WTC11 (cell line): ENCODE measurements around the gene SH3BP2. TPM values are rescaled to one million over a fixed set of nuclear protein-coding genes. Genes with fewer than 3 reads are reported as not detected.

Source experiments
- ATAC-seq: fragments of 200-7000 bp; cut with Tn5 transposase; 2 replicates; pipeline ENCODE4 v1.10.0; 2021; ENCODE audit warnings: mild to moderate bottlenecking, moderate library complexity
- CTCF ChIA-PET: fragments of 300-600 bp; sonication (Branson Sonifier 250); formaldehyde crosslinking; loops from one replicate; lab custom pipeline; 2021; ENCODE audit warnings: antibody characterized with exemption; lab: Charles Lee
- POLR2A ChIA-PET: fragments of 350-600 bp; sonication (Branson Sonifier 250); formaldehyde crosslinking; loops from one replicate; lab custom pipeline; 2021; ENCODE audit warnings: antibody characterized with exemption; lab: Charles Lee
- DNase-seq: peaks from one replicate; pipeline ENCODE4 v3.0.0; 2021; ENCODE audit warnings: low spot score
- H3K27ac Mint-ChIP-seq: 2 replicates; pipeline ENCODE4 v1.8.0; 2021; ENCODE audit warnings: mixed read lengths
- H3K27me3 Mint-ChIP-seq: 2 replicates; pipeline ENCODE4 v1.8.0; 2021; ENCODE audit warnings: low read depth, mild to moderate bottlenecking, moderate library complexity, mixed read lengths
- H3K36me3 Mint-ChIP-seq: 2 replicates; pipeline ENCODE4 v1.8.0; 2021; ENCODE audit warnings: mixed read lengths
- H3K4me1 Mint-ChIP-seq: 2 replicates; pipeline ENCODE4 v1.8.0; 2022; ENCODE audit warnings: mixed read lengths
- H3K4me3 Mint-ChIP-seq: 2 replicates; pipeline ENCODE4 v1.8.0; 2021; ENCODE audit warnings: mild to moderate bottlenecking, moderate library complexity, mixed read lengths
- H3K9me3 Mint-ChIP-seq: 2 replicates; pipeline ENCODE4 v1.8.0; 2021; ENCODE audit warnings: mixed read lengths
- CBFB ChIP-seq: sonication (generic); formaldehyde crosslinking; IDR thresholded peaks from 2 replicates; pipeline ENCODE4 v1.8.1; 2022; ENCODE audit warnings: mild to moderate bottlenecking, low read depth, missing genetic modification reagents
- FOXK1 ChIP-seq: sonication (generic); formaldehyde crosslinking; IDR thresholded peaks from 2 replicates; pipeline ENCODE4 v1.8.0; 2022; ENCODE audit warnings: mild to moderate bottlenecking, moderate library complexity, missing genetic modification reagents
- IRF2 ChIP-seq: sonication (generic); formaldehyde crosslinking; IDR thresholded peaks from 2 replicates; pipeline ENCODE4 v1.8.0; 2022; ENCODE audit warnings: low read depth, missing genetic modification reagents, borderline replicate concordance
- NR1H2 ChIP-seq: sonication (generic); formaldehyde crosslinking; IDR thresholded peaks from 2 replicates; pipeline ENCODE4 v1.9.0; 2021; ENCODE audit warnings: mild to moderate bottlenecking, moderate library complexity, missing genetic modification reagents
- PRRX2 ChIP-seq: fragments of 250-450 bp; sonication (Bioruptor Pico); IDR thresholded peaks from 2 replicates; pipeline ENCODE4 v1.8.0; 2021; ENCODE audit warnings: mild to moderate bottlenecking
- TEAD4 ChIP-seq: sonication (generic); formaldehyde crosslinking; IDR thresholded peaks from 2 replicates; pipeline ENCODE4 v1.8.0; 2022; ENCODE audit warnings: mild to moderate bottlenecking, missing genetic modification reagents
- ZNF317 ChIP-seq: sonication (generic); formaldehyde crosslinking; IDR thresholded peaks from 2 replicates; pipeline ENCODE4 v1.8.1; 2023; ENCODE audit warnings: low read depth, mild to moderate bottlenecking, moderate library complexity, missing genetic modification reagents, borderline replicate concordance
- total RNA-seq: library from RNA; stranded (reverse); gene quantifications from 3 replicates; pipeline ENCODE4 v1.2.3, GENCODE V29; 2021
- TF ChIP-seq, protein P1 (sequence below): sonication (generic); formaldehyde crosslinking; IDR thresholded peaks from 2 replicates; pipeline ENCODE4 v1.8.1; 2023; ENCODE audit warnings: mild to moderate bottlenecking, moderate library complexity, missing genetic modification reagents
- TF ChIP-seq, protein P2 (sequence below): sonication (generic); formaldehyde crosslinking; IDR thresholded peaks from 2 replicates; pipeline ENCODE4 v1.8.0; 2022; ENCODE audit warnings: mild to moderate bottlenecking, missing genetic modification reagents
- TF ChIP-seq, protein P3 (sequence below): sonication (generic); formaldehyde crosslinking; IDR thresholded peaks from 2 replicates; pipeline ENCODE4 v1.8.0; 2023; ENCODE audit warnings: missing genetic modification reagents, mild to moderate bottlenecking, borderline replicate concordance
- TF ChIP-seq, protein P4 (sequence below): sonication (generic); formaldehyde crosslinking; IDR thresholded peaks from 2 replicates; pipeline ENCODE4 v1.8.0; 2022; ENCODE audit warnings: mild to moderate bottlenecking, missing genetic modification reagents
- TF ChIP-seq, protein P5 (sequence below): sonication (generic); formaldehyde crosslinking; IDR thresholded peaks from 2 replicates; pipeline ENCODE4 v1.8.1; 2022; ENCODE audit warnings: low read depth, missing genetic modification reagents, borderline replicate concordance
- TF ChIP-seq, protein P6 (sequence below): sonication (generic); formaldehyde crosslinking; IDR thresholded peaks from 2 replicates; pipeline ENCODE4 v1.8.1; 2023; ENCODE audit warnings: mild to moderate bottlenecking, missing genetic modification reagents, borderline replicate concordance

SH3BP2 gene
- total RNA-seq, 1 experiment from 2014 or later = 49.1 TPM

DNA sequence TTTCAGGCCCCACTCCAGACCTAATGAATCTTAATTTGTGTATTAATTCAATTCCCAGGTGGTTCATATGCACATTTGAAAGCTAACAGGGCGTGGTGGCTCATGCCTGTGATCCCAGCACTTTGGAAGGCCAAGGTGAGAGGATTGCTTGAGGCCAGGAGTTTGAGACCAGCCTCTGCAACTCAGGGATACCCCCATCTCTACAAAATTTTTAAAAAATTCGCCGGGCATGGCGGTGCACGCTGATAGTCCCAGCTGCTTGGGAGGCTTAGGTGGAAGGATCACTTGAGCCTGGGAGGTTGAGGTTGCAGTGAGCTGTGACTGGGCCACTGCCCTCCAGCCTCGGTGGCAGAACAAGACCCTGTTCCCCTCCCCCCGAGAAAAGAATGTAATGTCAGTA lies 82.0 kb downstream of the SH3BP2 start (continued):
- TF ChIP-seq, protein P1, sequence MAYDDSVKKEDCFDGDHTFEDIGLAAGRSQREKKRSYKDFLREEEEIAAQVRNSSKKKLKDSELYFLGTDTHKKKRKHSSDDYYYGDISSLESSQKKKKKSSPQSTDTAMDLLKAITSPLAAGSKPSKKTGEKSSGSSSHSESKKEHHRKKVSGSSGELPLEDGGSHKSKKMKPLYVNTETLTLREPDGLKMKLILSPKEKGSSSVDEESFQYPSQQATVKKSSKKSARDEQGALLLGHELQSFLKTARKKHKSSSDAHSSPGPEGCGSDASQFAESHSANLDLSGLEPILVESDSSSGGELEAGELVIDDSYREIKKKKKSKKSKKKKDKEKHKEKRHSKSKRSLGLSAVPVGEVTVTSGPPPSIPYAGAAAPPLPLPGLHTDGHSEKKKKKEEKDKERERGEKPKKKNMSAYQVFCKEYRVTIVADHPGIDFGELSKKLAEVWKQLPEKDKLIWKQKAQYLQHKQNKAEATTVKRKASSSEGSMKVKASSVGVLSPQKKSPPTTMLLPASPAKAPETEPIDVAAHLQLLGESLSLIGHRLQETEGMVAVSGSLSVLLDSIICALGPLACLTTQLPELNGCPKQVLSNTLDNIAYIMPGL = no peak

DNA sequence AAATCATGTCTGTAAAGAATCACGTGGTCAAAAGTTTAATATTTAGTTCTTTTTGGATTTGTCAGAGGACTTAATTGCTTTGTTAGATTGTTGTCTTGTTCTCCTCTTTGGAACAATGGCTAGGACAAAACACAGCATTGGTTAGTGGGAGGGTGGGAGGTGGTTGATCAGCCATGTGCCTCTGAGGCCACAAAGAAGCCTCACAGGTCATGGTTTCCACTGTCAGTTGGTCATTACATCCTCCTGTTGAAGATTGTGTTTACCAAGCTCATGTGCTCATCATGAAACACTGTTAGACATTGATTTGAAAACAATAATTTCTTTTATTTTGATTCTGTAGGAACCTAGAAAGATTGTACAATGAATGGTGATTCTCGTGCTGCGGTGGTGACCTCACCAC lies 82.7 kb downstream of the SH3BP2 start:
- no peak for DNase-seq
- Mint-ChIP-seq H3K27me3 (no peaks in the 10 kb centered on the region), H3K27ac (peak overlapping the region; percentile 30; the same call in 1 of the 2 replicates), H3K4me1 (peaks cover 18% of the 10 kb centered on the region), H3K36me3 (peaks cover 32% of the 10 kb centered on the region), H3K4me3 (no peak overlapping the region), H3K9me3 (peaks cover 3% of the 10 kb centered on the region; the same call in 1 of the 2 replicates)
- POLR2A ChIA-PET = no interaction called here
- CTCF ChIA-PET = no interaction called here
- ATAC-seq = no peak
- no peak for TF ChIP-seq FOXK1
- TF ChIP-seq, protein P2, sequence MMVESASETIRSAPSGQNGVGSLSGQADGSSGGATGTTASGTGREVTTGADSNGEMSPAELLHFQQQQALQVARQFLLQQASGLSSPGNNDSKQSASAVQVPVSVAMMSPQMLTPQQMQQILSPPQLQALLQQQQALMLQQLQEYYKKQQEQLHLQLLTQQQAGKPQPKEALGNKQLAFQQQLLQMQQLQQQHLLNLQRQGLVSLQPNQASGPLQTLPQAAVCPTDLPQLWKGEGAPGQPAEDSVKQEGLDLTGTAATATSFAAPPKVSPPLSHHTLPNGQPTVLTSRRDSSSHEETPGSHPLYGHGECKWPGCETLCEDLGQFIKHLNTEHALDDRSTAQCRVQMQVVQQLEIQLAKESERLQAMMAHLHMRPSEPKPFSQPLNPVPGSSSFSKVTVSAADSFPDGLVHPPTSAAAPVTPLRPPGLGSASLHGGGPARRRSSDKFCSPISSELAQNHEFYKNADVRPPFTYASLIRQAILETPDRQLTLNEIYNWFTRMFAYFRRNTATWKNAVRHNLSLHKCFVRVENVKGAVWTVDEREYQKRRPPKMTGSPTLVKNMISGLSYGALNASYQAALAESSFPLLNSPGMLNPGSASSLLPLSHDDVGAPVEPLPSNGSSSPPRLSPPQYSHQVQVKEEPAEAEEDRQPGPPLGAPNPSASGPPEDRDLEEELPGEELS (CRISPR knock-in tag) = no peak
- no peak for TF ChIP-seq CBFB (CRISPR knock-in tag)
- TF ChIP-seq, protein P3, sequence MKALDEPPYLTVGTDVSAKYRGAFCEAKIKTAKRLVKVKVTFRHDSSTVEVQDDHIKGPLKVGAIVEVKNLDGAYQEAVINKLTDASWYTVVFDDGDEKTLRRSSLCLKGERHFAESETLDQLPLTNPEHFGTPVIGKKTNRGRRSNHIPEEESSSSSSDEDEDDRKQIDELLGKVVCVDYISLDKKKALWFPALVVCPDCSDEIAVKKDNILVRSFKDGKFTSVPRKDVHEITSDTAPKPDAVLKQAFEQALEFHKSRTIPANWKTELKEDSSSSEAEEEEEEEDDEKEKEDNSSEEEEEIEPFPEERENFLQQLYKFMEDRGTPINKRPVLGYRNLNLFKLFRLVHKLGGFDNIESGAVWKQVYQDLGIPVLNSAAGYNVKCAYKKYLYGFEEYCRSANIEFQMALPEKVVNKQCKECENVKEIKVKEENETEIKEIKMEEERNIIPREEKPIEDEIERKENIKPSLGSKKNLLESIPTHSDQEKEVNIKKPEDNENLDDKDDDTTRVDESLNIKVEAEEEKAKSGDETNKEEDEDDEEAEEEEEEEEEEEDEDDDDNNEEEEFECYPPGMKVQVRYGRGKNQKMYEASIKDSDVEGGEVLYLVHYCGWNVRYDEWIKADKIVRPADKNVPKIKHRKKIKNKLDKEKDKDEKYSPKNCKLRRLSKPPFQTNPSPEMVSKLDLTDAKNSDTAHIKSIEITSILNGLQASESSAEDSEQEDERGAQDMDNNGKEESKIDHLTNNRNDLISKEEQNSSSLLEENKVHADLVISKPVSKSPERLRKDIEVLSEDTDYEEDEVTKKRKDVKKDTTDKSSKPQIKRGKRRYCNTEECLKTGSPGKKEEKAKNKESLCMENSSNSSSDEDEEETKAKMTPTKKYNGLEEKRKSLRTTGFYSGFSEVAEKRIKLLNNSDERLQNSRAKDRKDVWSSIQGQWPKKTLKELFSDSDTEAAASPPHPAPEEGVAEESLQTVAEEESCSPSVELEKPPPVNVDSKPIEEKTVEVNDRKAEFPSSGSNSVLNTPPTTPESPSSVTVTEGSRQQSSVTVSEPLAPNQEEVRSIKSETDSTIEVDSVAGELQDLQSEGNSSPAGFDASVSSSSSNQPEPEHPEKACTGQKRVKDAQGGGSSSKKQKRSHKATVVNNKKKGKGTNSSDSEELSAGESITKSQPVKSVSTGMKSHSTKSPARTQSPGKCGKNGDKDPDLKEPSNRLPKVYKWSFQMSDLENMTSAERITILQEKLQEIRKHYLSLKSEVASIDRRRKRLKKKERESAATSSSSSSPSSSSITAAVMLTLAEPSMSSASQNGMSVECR = no peak
- TF ChIP-seq PRRX2 (CRISPR knock-in tag) = no peak
- TF ChIP-seq, protein P4, sequence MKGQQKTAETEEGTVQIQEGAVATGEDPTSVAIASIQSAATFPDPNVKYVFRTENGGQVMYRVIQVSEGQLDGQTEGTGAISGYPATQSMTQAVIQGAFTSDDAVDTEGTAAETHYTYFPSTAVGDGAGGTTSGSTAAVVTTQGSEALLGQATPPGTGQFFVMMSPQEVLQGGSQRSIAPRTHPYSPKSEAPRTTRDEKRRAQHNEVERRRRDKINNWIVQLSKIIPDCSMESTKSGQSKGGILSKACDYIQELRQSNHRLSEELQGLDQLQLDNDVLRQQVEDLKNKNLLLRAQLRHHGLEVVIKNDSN (CRISPR knock-in tag) = no peak
- TF ChIP-seq IRF2 (CRISPR knock-in tag) = no peak
- TF ChIP-seq TEAD4 (CRISPR knock-in tag) = no peak
- TF ChIP-seq, protein P5, sequence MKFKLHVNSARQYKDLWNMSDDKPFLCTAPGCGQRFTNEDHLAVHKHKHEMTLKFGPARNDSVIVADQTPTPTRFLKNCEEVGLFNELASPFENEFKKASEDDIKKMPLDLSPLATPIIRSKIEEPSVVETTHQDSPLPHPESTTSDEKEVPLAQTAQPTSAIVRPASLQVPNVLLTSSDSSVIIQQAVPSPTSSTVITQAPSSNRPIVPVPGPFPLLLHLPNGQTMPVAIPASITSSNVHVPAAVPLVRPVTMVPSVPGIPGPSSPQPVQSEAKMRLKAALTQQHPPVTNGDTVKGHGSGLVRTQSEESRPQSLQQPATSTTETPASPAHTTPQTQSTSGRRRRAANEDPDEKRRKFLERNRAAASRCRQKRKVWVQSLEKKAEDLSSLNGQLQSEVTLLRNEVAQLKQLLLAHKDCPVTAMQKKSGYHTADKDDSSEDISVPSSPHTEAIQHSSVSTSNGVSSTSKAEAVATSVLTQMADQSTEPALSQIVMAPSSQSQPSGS (CRISPR knock-in tag) = no peak

DNA sequence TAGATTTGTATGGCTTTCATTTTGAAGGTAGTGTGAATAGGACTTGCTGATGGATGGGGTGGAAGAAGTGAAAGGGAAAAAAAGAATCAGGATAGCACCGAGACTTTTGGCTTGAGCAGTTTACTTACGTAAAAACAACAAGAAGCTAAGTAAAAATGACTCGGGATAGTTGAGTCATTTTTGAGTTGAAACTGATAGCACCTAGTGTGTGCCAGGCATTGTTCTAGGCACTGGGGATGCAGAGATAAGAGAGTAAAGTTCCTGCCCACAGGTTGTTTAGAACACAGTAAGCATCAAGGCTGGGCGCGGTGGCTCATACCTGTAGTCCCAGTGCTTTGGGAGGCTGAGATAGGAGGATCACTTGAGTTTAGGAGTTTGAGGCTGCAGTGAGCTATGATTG lies 85.5 kb downstream of the SH3BP2 start:
- peak overlapping the region; percentile 3 for H3K27ac Mint-ChIP-seq
- DNase-seq = no peak
- ATAC-seq = no peak
- TF ChIP-seq, protein P5 (CRISPR knock-in tag) = no peak
- no peak for TF ChIP-seq ZNF317 (CRISPR knock-in tag)
- TF ChIP-seq, protein P6, sequence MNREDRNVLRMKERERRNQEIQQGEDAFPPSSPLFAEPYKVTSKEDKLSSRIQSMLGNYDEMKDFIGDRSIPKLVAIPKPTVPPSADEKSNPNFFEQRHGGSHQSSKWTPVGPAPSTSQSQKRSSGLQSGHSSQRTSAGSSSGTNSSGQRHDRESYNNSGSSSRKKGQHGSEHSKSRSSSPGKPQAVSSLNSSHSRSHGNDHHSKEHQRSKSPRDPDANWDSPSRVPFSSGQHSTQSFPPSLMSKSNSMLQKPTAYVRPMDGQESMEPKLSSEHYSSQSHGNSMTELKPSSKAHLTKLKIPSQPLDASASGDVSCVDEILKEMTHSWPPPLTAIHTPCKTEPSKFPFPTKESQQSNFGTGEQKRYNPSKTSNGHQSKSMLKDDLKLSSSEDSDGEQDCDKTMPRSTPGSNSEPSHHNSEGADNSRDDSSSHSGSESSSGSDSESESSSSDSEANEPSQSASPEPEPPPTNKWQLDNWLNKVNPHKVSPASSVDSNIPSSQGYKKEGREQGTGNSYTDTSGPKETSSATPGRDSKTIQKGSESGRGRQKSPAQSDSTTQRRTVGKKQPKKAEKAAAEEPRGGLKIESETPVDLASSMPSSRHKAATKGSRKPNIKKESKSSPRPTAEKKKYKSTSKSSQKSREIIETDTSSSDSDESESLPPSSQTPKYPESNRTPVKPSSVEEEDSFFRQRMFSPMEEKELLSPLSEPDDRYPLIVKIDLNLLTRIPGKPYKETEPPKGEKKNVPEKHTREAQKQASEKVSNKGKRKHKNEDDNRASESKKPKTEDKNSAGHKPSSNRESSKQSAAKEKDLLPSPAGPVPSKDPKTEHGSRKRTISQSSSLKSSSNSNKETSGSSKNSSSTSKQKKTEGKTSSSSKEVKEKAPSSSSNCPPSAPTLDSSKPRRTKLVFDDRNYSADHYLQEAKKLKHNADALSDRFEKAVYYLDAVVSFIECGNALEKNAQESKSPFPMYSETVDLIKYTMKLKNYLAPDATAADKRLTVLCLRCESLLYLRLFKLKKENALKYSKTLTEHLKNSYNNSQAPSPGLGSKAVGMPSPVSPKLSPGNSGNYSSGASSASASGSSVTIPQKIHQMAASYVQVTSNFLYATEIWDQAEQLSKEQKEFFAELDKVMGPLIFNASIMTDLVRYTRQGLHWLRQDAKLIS (CRISPR knock-in tag) = no peak
- no peak for TF ChIP-seq NR1H2 (CRISPR knock-in tag)
- no peak for TF ChIP-seq CBFB (CRISPR knock-in tag)
- peaks cover 34% of the 10 kb centered on the region for H3K36me3 Mint-ChIP-seq
- H3K27me3 Mint-ChIP-seq = no peaks in the 10 kb centered on the region
- ChIA-PET POLR2A (interaction anchor here (1.4 kb wide), 1 partner anchor 10 kb away, joined by 6 read pairs; no protein-coding TSS in a partner anchor), CTCF (no interaction called here)
- H3K4me1 Mint-ChIP-seq = peaks cover 33% of the 10 kb centered on the region
- peaks cover 3% of the 10 kb centered on the region; the same call in 1 of the 2 replicates for H3K9me3 Mint-ChIP-seq
- no peak overlapping the region for H3K4me3 Mint-ChIP-seq
